WTC11 (cell line): ENCODE data around the gene DPY19L3. TPM values are rescaled to one million over a fixed set of nuclear protein-coding genes. Genes with fewer than 3 reads are reported as not detected.
A peak's percentile ranks its signal among the peaks of the same experiment; 100 is the strongest.

Experiments
- ATAC-seq: fragments of 200-7000 bp; cut with Tn5 transposase; 2 replicates; pipeline ENCODE4 v1.10.0; 2021; ENCODE audit warnings: mild to moderate bottlenecking, moderate library complexity
- CTCF ChIA-PET: fragments of 300-600 bp; sonication (Branson Sonifier 250); formaldehyde crosslinking; loops from one replicate; lab custom pipeline; 2021; ENCODE audit warnings: antibody characterized with exemption; lab: Charles Lee
- POLR2A ChIA-PET: fragments of 350-600 bp; sonication (Branson Sonifier 250); formaldehyde crosslinking; loops from one replicate; lab custom pipeline; 2021; ENCODE audit warnings: antibody characterized with exemption; lab: Charles Lee
- DNase-seq: peaks from one replicate; pipeline ENCODE4 v3.0.0; 2021; ENCODE audit warnings: low spot score
- H3K27ac Mint-ChIP-seq: 2 replicates; pipeline ENCODE4 v1.8.0; 2021; ENCODE audit warnings: mixed read lengths
- H3K27me3 Mint-ChIP-seq: 2 replicates; pipeline ENCODE4 v1.8.0; 2021; ENCODE audit warnings: low read depth, mild to moderate bottlenecking, moderate library complexity, mixed read lengths
- H3K36me3 Mint-ChIP-seq: 2 replicates; pipeline ENCODE4 v1.8.0; 2021; ENCODE audit warnings: mixed read lengths
- H3K4me1 Mint-ChIP-seq: 2 replicates; pipeline ENCODE4 v1.8.0; 2022; ENCODE audit warnings: mixed read lengths
- H3K4me3 Mint-ChIP-seq: 2 replicates; pipeline ENCODE4 v1.8.0; 2021; ENCODE audit warnings: mild to moderate bottlenecking, moderate library complexity, mixed read lengths
- H3K9me3 Mint-ChIP-seq: 2 replicates; pipeline ENCODE4 v1.8.0; 2021; ENCODE audit warnings: mixed read lengths
- CREB1 ChIP-seq: sonication (generic); formaldehyde crosslinking; IDR thresholded peaks from 2 replicates; pipeline ENCODE4 v1.8.0; 2023; ENCODE audit warnings: mild to moderate bottlenecking, missing genetic modification reagents
- ERG ChIP-seq: fragments of 250-450 bp; sonication (Bioruptor Pico); IDR thresholded peaks from 2 replicates; pipeline ENCODE4 v1.8.0; 2021; ENCODE audit warnings: mild to moderate bottlenecking
- FOXJ3 ChIP-seq: sonication (generic); formaldehyde crosslinking; IDR thresholded peaks from 2 replicates; pipeline ENCODE4 v1.9.0; 2021; ENCODE audit warnings: missing genetic modification reagents, mild to moderate bottlenecking, borderline replicate concordance
- FOXP1 ChIP-seq: sonication (generic); formaldehyde crosslinking; IDR thresholded peaks from 2 replicates; pipeline ENCODE4 v1.8.0; 2022; ENCODE audit warnings: missing genetic modification reagents, mild to moderate bottlenecking, moderate library complexity, borderline replicate concordance
- FOXP4 ChIP-seq: sonication (generic); formaldehyde crosslinking; IDR thresholded peaks from 2 replicates; pipeline ENCODE4 v1.8.0; 2022; ENCODE audit warnings: mild to moderate bottlenecking, missing genetic modification reagents
- GABPB1 ChIP-seq: sonication (generic); formaldehyde crosslinking; IDR thresholded peaks from 2 replicates; pipeline ENCODE4 v1.8.1; 2023; ENCODE audit warnings: mild to moderate bottlenecking, missing genetic modification reagents
- MLX ChIP-seq: sonication (generic); formaldehyde crosslinking; IDR thresholded peaks from 2 replicates; pipeline ENCODE4 v1.8.1; 2023; ENCODE audit warnings: mild to moderate bottlenecking, missing genetic modification reagents, moderate library complexity
- NFATC4 ChIP-seq: fragments of 250-450 bp; sonication (Bioruptor Pico); IDR thresholded peaks from 2 replicates; pipeline ENCODE4 v1.9.0; 2021; ENCODE audit warnings: mild to moderate bottlenecking
- NFE2L1 ChIP-seq: sonication (generic); formaldehyde crosslinking; IDR thresholded peaks from 2 replicates; pipeline ENCODE4 v1.8.1; 2023; ENCODE audit warnings: missing genetic modification reagents
- NFYB ChIP-seq: sonication (generic); formaldehyde crosslinking; conservative IDR thresholded peaks from 2 replicates; pipeline ENCODE4 v1.8.0; 2022; ENCODE audit warnings: low read depth, missing genetic modification reagents
- TP53 ChIP-seq: sonication (generic); formaldehyde crosslinking; IDR thresholded peaks from 2 replicates; pipeline ENCODE4 v1.8.1; 2023; ENCODE audit warnings: mild to moderate bottlenecking, missing genetic modification reagents
- USF2 ChIP-seq: sonication (generic); formaldehyde crosslinking; IDR thresholded peaks from 2 replicates; pipeline ENCODE4 v1.8.1; 2023; ENCODE audit warnings: mild to moderate bottlenecking, missing genetic modification reagents, moderate library complexity
- ZNF219 ChIP-seq: sonication (generic); formaldehyde crosslinking; IDR thresholded peaks from 2 replicates; pipeline ENCODE4 v1.8.0; 2023; ENCODE audit warnings: missing genetic modification reagents, mild to moderate bottlenecking, borderline replicate concordance
- ZNF317 ChIP-seq: sonication (generic); formaldehyde crosslinking; IDR thresholded peaks from 2 replicates; pipeline ENCODE4 v1.8.1; 2023; ENCODE audit warnings: low read depth, mild to moderate bottlenecking, moderate library complexity, missing genetic modification reagents, borderline replicate concordance
- ZNF416 ChIP-seq: fragments of 250-450 bp; sonication (Bioruptor Pico); IDR thresholded peaks from 2 replicates; pipeline ENCODE4 v1.9.0; 2021; ENCODE audit warnings: mild to moderate bottlenecking, inconsistent platforms
- ZNF423 ChIP-seq: fragments of 250-450 bp; sonication (Bioruptor Pico); IDR thresholded peaks from 2 replicates; pipeline ENCODE4 v2.1.2; 2022; ENCODE audit warnings: mild to moderate bottlenecking, moderate library complexity
- total RNA-seq: library from RNA; stranded (reverse); gene quantifications from 3 replicates; pipeline ENCODE4 v1.2.3, GENCODE V29; 2021
- TF ChIP-seq, protein P1 (sequence below): sonication (generic); formaldehyde crosslinking; IDR thresholded peaks from 2 replicates; pipeline ENCODE4 v1.8.1; 2023; ENCODE audit warnings: mild to moderate bottlenecking, missing genetic modification reagents
- TF ChIP-seq, protein P2 (sequence below): sonication (generic); formaldehyde crosslinking; conservative IDR thresholded peaks from 2 replicates; pipeline ENCODE4 v1.8.1; 2022; ENCODE audit warnings: mild to moderate bottlenecking, missing genetic modification reagents

The DPY19L3 gene
- total RNA-seq, 1 experiment from 2014 or later: 73.2 TPM

DNA sequence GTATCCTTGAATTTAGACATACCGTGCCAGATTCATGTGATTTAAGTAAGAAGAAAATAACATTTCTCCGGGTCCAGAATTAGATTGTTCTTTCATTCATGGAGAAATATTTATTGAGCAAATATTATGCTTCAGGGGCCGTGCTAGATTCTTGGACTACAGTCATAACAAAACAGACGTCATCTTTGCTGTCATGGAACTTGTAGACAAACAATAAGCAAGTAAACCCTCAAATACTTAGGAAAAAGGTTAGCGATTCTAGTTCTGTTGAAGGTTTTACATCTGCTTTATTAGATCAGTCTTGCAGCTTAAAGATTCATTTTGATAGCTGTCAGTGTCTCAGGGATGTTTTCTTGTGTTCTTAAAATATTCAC lies 43.3 kb upstream of the DPY19L3 start:
- POLR2A ChIA-PET: no interaction called here
- no peak for ATAC-seq
- no peaks in the 10 kb centered on the region for H3K4me1 Mint-ChIP-seq

GRCh38 chr19:32363175-32363574 lies 42.4 kb upstream of the DPY19L3 start:
- ATAC-seq: no peak
- peak; percentile 60; the same call in 1 of the 2 replicates for TF ChIP-seq GABPB1 (CRISPR knock-in tag)
- no peak for TF ChIP-seq NFATC4 (CRISPR knock-in tag)
- Mint-ChIP-seq H3K27me3 (no peaks in the 10 kb centered on the region), H3K27ac (no peak overlapping the region), H3K36me3 (peaks cover 50% of the 10 kb centered on the region), H3K4me3 (no peak overlapping the region), H3K4me1 (no peaks in the 10 kb centered on the region), H3K9me3 (no peaks in the 10 kb centered on the region)
- ChIA-PET POLR2A (no interaction called here), CTCF (no interaction called here)
- no peak for DNase-seq

More for the DNA sequence above, 43.3 kb upstream of the DPY19L3 start:
- CTCF ChIA-PET: no interaction called here
- Mint-ChIP-seq H3K27me3 (no peaks in the 10 kb centered on the region), H3K36me3 (peaks cover 52% of the 10 kb centered on the region), H3K9me3 (no peaks in the 10 kb centered on the region), H3K4me3 (no peak overlapping the region), H3K27ac (no peak overlapping the region)
- TF ChIP-seq ZNF416 (CRISPR knock-in tag): no peak
- no peak for TF ChIP-seq ZNF423 (CRISPR knock-in tag)
- DNase-seq: no peak

GRCh38 chr19:32363632-32364031 lies 41.9 kb upstream of the DPY19L3 start:
- Mint-ChIP-seq H3K36me3 (peaks cover 45% of the 10 kb centered on the region), H3K27ac (no peak overlapping the region), H3K9me3 (no peaks in the 10 kb centered on the region), H3K27me3 (no peaks in the 10 kb centered on the region), H3K4me1 (no peaks in the 10 kb centered on the region), H3K4me3 (no peak overlapping the region)
- DNase-seq (no peak), ATAC-seq (no peak)
- no peak for TF ChIP-seq FOXP1 (CRISPR knock-in tag)
- TF ChIP-seq MLX (CRISPR knock-in tag): no peak
- TF ChIP-seq, protein P1, sequence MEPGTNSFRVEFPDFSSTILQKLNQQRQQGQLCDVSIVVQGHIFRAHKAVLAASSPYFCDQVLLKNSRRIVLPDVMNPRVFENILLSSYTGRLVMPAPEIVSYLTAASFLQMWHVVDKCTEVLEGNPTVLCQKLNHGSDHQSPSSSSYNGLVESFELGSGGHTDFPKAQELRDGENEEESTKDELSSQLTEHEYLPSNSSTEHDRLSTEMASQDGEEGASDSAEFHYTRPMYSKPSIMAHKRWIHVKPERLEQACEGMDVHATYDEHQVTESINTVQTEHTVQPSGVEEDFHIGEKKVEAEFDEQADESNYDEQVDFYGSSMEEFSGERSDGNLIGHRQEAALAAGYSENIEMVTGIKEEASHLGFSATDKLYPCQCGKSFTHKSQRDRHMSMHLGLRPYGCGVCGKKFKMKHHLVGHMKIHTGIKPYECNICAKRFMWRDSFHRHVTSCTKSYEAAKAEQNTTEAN: no peak
- no peak for TF ChIP-seq FOXP4 (CRISPR knock-in tag)
- TF ChIP-seq ZNF219 (CRISPR knock-in tag): no peak
- TF ChIP-seq ZNF317 (CRISPR knock-in tag): no peak
- TF ChIP-seq CREB1: no peak
- TF ChIP-seq ERG: no peak
- TF ChIP-seq NFE2L1 (CRISPR knock-in tag): no peak
- TF ChIP-seq USF2 (CRISPR knock-in tag): no peak
- CTCF ChIA-PET: no interaction called here
- POLR2A ChIA-PET: no interaction called here

DNA sequence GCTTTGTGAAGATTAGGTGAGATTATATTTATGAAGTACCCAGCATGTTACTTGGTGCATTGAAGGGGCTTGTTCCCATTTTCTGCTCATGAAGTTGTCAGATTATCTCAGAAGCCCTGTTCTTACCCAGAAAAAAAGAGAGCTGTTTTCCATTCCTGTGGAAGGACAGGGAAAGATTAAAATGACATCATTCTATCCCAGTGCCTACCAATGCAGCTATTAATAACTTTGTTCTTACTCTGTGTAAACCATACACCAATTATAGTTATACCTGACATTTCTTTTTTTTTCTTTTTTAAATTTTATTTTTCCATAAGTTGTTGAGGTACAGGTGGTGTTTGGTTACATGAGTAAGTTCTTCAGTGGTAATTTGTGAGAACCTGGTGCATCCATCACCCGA lies 41.5 kb upstream of the DPY19L3 start:
- Mint-ChIP-seq H3K4me3 (no peak overlapping the region), H3K27me3 (no peaks in the 10 kb centered on the region), H3K27ac (no peak overlapping the region), H3K4me1 (no peaks in the 10 kb centered on the region), H3K9me3 (no peaks in the 10 kb centered on the region), H3K36me3 (peaks cover 41% of the 10 kb centered on the region)
- ChIA-PET CTCF (no interaction called here), POLR2A (no interaction called here)
- ATAC-seq: no peak
- TF ChIP-seq, protein P2, sequence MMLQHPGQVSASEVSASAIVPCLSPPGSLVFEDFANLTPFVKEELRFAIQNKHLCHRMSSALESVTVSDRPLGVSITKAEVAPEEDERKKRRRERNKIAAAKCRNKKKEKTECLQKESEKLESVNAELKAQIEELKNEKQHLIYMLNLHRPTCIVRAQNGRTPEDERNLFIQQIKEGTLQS: no peak
- TF ChIP-seq FOXJ3: no peak
- no peak for TF ChIP-seq TP53
- no peak for TF ChIP-seq NFYB (CRISPR knock-in tag)
- DNase-seq: no peak
